Cardiac muscle cell (in vitro differentiated cells and primary cell): ENCODE measurements around the gene EXOC6B. TPM values are rescaled to one million over a fixed set of nuclear protein-coding genes. Genes with fewer than 3 reads are reported as not detected.

ENCODE experiments used
- DNase-seq, 2 donors: peaks; one replicate each; pipeline versions ENCODE4 v3.0.0 to v3.0.0-alpha.2; 2010 to 2017; ENCODE audit warnings: low read depth in 1 of 2, low spot score in 1 of 2
- H3K27ac ChIP-seq: fragments of 200-600 bp; sonication (generic); 2 replicates; pipeline ENCODE4 v1.5.1; 2016
- H3K27me3 ChIP-seq: fragments of 200-600 bp; sonication (generic); 2 replicates; pipeline ENCODE4 v1.6.0; 2016; ENCODE audit warnings: control low read depth
- H3K36me3 ChIP-seq: fragments of 200-600 bp; sonication (generic); 2 replicates; pipeline ENCODE4 v1.5.1; 2016; ENCODE audit warnings: control low read depth
- H3K4me1 ChIP-seq: fragments of 200-600 bp; sonication (generic); 2 replicates; pipeline ENCODE4 v1.8.1; 2017; ENCODE audit warnings: low read depth, mild to moderate bottlenecking, mixed run types
- H3K4me3 ChIP-seq: fragments of 200-600 bp; sonication (generic); 2 replicates; pipeline ENCODE4 v1.5.1; 2016; ENCODE audit warnings: mild to moderate bottlenecking
- H3K9me3 ChIP-seq: fragments of 200-600 bp; sonication (generic); 2 replicates; pipeline ENCODE4 v1.5.1; 2017; ENCODE audit warnings: low read depth, mild to moderate bottlenecking, control low read depth
- CTCF ChIP-seq: IDR thresholded peaks from 2 replicates; pipeline ENCODE4 v1.5.1; 2012; ENCODE audit warnings: low read depth, mild to moderate bottlenecking, low read length
- polyA plus RNA-seq: library from polyadenylated mRNA; unstranded; fragments of >200 nt; fragmentation: Nextera tagmentation; extraction: Ambion mirVana; gene quantifications from 2 replicates; pipeline ENCODE4 v1.2.1, GENCODE V29; 2016
- total RNA-seq: library from RNA; depleted of rRNA; stranded (reverse); fragments of >200 nt; gene quantifications from 2 replicates; pipeline ENCODE4 v1.2.3, GENCODE V29; 2016

EXOC6B gene
- total and polyA plus RNA-seq, 2 experiments from 2014 or later, result 21.7 to 23.9 TPM

GRCh38 chr2:72526623-72527022, 299.2 kb downstream of the EXOC6B start:
- Histone ChIP-seq H3K4me1 (no peaks in the 10 kb centered on the region), H3K27ac (no peak overlapping the region), H3K4me3 (no peak overlapping the region), H3K36me3 (no peaks in the 10 kb centered on the region), H3K9me3 (no peaks in the 10 kb centered on the region), H3K27me3 (no peaks in the 10 kb centered on the region)
- TF ChIP-seq CTCF, result no peak
- no peak for DNase-seq

GRCh38 chr2:72524071-72524470, 301.8 kb downstream of the EXOC6B start:
- H3K4me3 ChIP-seq, result no peak overlapping the region
- no peaks in the 10 kb centered on the region for H3K27me3 ChIP-seq
- no peaks in the 10 kb centered on the region for H3K9me3 ChIP-seq
- H3K27ac ChIP-seq, result no peak overlapping the region
- TF ChIP-seq CTCF, result no peak
- no peak for DNase-seq
- H3K36me3 ChIP-seq, result no peaks in the 10 kb centered on the region
- H3K4me1 ChIP-seq, result no peaks in the 10 kb centered on the region

- DNase-seq, result peak in 1 of 2 donors; percentile 12
- Histone ChIP-seq H3K9me3 (no peaks in the 10 kb centered on the region), H3K4me3 (no peak overlapping the region), H3K27me3 (no peaks in the 10 kb centered on the region), H3K36me3 (no peaks in the 10 kb centered on the region), H3K4me1 (no peaks in the 10 kb centered on the region), H3K27ac (no peak overlapping the region)
- no peak for TF ChIP-seq CTCF
Measured at GRCh38 chr2:72515696-72516095, 310.1 kb downstream of the EXOC6B start.

- Histone ChIP-seq H3K4me1 (no peaks in the 10 kb centered on the region), H3K9me3 (no peaks in the 10 kb centered on the region), H3K4me3 (no peak overlapping the region), H3K36me3 (no peaks in the 10 kb centered on the region), H3K27ac (no peak overlapping the region), H3K27me3 (no peaks in the 10 kb centered on the region)
- no peak for DNase-seq
- TF ChIP-seq CTCF, result no peak
Measured at GRCh38 chr2:72513011-72513410, 312.8 kb downstream of the EXOC6B start.

- no peak for TF ChIP-seq CTCF
- no peak overlapping the region for H3K27ac ChIP-seq
- no peaks in the 10 kb centered on the region for H3K4me1 ChIP-seq
- no peak overlapping the region for H3K4me3 ChIP-seq
- H3K9me3 ChIP-seq, result no peaks in the 10 kb centered on the region
- H3K36me3 ChIP-seq, result no peaks in the 10 kb centered on the region
- no peaks in the 10 kb centered on the region for H3K27me3 ChIP-seq
- no peak for DNase-seq
Measured at GRCh38 chr2:72512376-72512775, 313.5 kb downstream of the EXOC6B start.

GRCh38 chr2:72511906-72512305, 313.9 kb downstream of the EXOC6B start:
- Histone ChIP-seq H3K27me3 (no peaks in the 10 kb centered on the region), H3K36me3 (no peaks in the 10 kb centered on the region), H3K9me3 (no peaks in the 10 kb centered on the region), H3K4me3 (no peak overlapping the region), H3K27ac (peak overlapping the region; percentile 18), H3K4me1 (no peaks in the 10 kb centered on the region)
- DNase-seq, result no peak
- TF ChIP-seq CTCF, result no peak
